Measurements from ENCODE around the gene BOLA2B.
"Not testable (repeated sequence)": the region's sequence is repeated elsewhere in the genome, so short reads cannot be mapped to it uniquely, and the experiment has no call there.

BOLA2B gene

GRCh38 chr16:30184891-30185682 lies 8.4 kb downstream of the BOLA2B start:
- DNase-seq (ENCODE audit: extremely low spot score, insufficient read length, low read depth) (no peak), FAIRE-seq (no peak)

- DNase-seq (ENCODE audit: extremely low spot score, insufficient read length, low read depth) (peak; percentile 60), FAIRE-seq (peak; percentile 96)
These were observed 9.2 kb downstream of the BOLA2B start for GRCh38 chr16:30184096-30184890.

DNA sequence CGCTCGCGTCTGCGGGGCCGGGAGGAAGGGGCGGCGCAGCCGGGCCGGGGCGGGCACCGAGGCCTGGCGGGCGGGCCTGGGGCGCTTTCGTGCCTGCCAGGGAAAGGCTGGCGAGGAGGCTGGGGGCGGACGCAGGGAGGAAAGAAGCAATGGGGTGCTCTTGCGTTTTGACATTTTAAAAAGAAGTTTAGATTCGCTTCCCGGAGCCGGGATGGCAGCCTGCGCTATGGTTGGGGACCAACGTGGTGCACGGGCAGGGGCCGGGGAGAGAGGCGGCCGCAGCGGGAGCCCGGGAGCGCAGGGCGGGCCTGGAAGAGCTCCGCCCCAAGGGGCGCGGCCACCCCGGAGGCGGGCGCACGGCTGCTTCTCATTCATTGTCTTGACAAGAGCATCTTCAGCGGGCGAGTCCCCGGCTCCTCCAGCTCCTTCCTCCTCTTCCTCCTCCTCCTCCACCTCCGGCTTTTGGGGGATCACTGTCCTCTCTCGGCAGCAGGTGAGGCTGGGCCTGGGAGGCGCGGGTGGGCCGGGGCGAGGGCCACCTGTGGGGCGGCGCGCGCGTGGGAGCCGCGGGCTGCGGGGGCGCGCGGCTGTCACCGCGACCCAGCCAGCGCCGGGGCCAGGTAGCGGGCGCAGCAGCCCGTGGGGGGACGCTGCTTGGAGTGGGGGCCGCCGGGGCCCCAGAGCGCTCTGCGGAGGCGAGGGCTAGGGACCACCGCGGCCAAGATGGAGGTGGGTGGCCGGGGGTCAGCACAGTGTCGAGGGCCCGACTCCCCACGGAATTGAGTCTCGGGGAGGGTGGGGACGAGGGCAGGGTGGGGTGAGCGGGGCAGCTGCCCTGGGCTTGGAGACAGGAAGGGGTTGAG lies 10.0 kb downstream of the BOLA2B start, which contains the start of gene CORO1A:
TSS of gene CORO1A (plus strand) at position 370 of the 863 bp plus-strand sequence. CDS start 1,608 bp downstream, outside the sequence.
- FAIRE-seq: peak; percentile 67

GRCh38 chr16:30180741-30181140 lies 12.7 kb downstream of the BOLA2B start:
- DNase-seq (ENCODE audit: extremely low spot score, insufficient read length, low read depth): no peak
- FAIRE-seq: no peak

More for the DNA sequence above, 10.0 kb downstream of the BOLA2B start, which contains the start of gene CORO1A:
- peak; percentile 63 for DNase-seq (ENCODE audit: extremely low spot score, insufficient read length, low read depth)

DNA sequence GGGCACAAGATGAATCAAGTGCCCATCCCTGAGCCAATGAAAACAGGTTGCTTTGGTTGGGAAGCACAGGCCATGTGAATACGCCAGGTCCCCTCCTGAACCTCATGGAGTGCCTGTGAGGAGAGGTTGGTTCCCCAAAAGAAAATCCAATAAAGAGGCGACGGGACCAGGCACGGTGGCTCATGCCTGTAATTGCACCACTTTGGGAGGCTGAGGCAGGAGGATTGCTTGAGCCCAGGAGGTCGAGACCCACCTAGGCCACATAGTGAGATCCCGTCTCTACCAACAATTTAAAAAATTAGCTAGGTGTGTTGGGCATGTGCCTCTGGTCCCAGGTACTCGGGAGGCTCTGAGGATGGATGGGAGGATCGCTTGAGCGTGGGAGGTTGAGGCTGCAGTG lies 13.5 kb downstream of the BOLA2B start:
- FAIRE-seq: no peak

DNA sequence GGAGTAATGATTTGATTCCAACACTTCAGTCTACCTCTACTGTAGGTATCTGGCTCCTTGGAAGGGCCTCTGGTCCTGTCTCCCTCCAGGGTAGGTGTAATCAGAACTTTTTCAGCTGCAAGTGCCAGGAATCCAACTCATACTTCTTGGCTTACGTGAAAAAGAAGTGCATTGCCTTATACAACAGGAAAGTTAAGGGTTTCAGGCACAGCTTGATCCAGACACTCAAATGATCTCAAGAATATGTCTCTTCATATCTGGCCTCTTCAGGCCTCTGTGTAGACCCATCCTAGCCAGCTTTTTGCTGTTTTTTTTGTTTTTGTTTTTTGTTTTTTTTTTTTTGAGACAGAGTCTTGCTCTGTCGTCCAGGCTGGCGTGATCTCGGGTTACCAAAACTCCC lies 14.3 kb downstream of the BOLA2B start:
- DNase-seq (ENCODE audit: extremely low spot score, insufficient read length, low read depth) (no peak), FAIRE-seq (no peak)

More for the DNA sequence above, 13.5 kb downstream of the BOLA2B start:
- no peak for DNase-seq (ENCODE audit: extremely low spot score, insufficient read length, low read depth)

- not testable (repeated sequence) for DNase-seq (ENCODE audit: extremely low spot score, insufficient read length, low read depth); FAIRE-seq
These were observed 16.6 kb downstream of the BOLA2B start for GRCh38 chr16:30176876-30177275.

GRCh38 chr16:30173054-30173453 lies 20.4 kb downstream of the BOLA2B start:
- no peak for FAIRE-seq
- DNase-seq (ENCODE audit: extremely low spot score, insufficient read length, low read depth): no peak

- not testable (repeated sequence) for FAIRE-seq; DNase-seq (ENCODE audit: extremely low spot score, insufficient read length, low read depth)
These were observed 23.3 kb downstream of the BOLA2B start for GRCh38 chr16:30170145-30170544.

- not testable (repeated sequence) for DNase-seq (ENCODE audit: extremely low spot score, insufficient read length, low read depth); FAIRE-seq
These were observed 24.1 kb downstream of the BOLA2B start for GRCh38 chr16:30169416-30169815.

GRCh38 chr16:30168746-30169145 lies 24.7 kb downstream of the BOLA2B start:
- FAIRE-seq; DNase-seq (ENCODE audit: extremely low spot score, insufficient read length, low read depth): not testable (repeated sequence)

DNA sequence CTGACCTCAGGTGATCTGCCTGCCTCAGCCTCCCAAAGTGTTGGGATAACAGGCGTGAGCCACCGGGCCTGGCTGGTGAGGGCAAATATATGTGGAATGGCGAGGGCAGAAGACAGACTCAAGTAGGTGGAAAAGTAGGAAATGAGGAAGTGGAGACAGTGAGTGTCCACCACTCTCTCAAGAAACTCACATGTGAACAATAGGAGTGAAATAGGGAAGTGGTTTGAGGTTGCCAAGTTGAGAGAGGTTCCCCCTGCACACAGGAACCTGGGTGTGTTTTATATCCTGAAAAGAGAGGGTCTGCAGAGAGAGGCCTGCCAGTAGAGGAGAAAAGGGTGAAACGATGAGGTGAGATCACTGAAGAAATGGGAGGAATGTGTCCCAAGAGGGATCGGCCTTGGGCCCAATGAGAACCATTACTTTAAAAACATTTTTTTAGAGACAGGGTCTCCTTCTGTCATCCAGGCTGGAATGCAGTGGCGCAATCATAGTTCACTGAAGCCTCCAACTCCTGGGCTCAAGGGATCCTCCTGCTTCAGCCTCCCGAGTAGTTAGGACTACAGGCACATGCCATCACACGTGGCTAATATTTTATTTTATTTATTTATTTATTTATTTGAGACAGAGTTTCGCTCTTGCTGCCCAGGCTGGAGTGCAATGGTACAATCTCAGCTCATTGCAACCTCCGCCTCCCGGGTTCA lies 27.1 kb downstream of the BOLA2B start:
- FAIRE-seq (peak; percentile 87), DNase-seq (ENCODE audit: extremely low spot score, insufficient read length, low read depth) (peak; percentile 62)

GRCh38 chr16:30163538-30163937 lies 29.9 kb downstream of the BOLA2B start:
- no peak for FAIRE-seq

DNA sequence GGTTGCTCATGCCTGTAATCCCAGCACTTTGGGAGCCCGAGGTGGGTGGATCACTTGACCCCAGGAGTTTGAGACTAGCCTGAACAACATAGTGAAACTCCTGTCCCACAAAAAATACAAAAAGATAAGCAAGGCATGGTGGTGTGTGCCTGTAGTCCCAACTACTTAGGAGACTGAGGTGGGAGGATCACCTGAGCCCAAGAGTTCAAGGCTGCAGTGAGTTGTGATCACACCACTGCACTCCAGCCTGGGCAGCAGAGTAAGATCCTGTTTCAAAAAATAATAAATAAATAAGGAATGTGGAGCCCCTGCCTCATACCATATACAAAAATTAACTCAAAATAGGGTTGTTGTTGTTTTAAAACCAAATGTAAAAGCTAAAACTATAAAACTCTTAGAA lies 36.3 kb downstream of the BOLA2B start:
- DNase-seq (ENCODE audit: extremely low spot score, insufficient read length, low read depth) (no peak), FAIRE-seq (no peak)

More at GRCh38 chr16:30163538-30163937, 29.9 kb downstream of the BOLA2B start:
- DNase-seq (ENCODE audit: extremely low spot score, insufficient read length, low read depth): no peak

GRCh38 chr16:30155188-30155587 lies 38.3 kb downstream of the BOLA2B start:
- DNase-seq (ENCODE audit: extremely low spot score, insufficient read length, low read depth) (no peak), FAIRE-seq (no peak)

DNA sequence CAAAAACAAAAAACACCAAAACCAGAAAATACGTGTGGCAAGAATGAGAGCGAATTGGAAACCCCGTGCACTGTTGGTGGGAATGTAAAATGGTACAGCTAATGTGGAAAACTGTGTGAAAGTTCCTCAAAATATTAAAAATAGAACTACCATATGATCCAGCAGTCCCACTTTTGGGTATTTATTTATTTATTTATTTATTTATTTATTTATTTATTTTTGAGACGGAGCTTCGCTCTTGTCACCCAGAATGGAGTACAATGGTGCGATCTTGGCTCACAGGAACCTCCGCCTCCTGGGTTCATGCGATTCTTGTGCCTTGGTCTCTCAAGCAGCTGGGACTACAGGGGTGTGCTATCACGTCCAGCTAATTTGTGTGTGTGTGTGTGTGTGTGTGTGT lies 40.9 kb downstream of the BOLA2B start:
- FAIRE-seq: no peak
- no peak for DNase-seq (ENCODE audit: extremely low spot score, insufficient read length, low read depth)

DNA sequence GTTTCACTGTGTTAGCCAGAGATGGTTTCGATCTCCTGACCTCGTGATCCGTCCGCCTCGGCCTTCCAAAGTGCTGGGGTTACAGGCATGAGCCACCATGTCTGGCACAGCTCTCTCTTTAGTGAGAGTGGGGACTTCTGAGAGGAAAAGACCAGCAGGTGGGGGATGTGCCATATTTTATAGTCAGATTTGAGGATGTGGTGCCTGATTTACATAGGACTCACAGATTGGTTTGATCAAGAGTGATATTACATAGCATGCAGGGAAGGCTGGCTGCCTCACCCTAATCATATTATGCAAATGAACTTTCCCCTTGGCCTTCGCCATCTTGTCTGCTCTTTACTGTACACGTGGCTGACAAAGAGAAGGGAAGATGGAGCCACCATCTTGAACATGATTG lies 42.4 kb downstream of the BOLA2B start:
- DNase-seq (ENCODE audit: extremely low spot score, insufficient read length, low read depth) (no peak), FAIRE-seq (no peak)

- DNase-seq (ENCODE audit: extremely low spot score, insufficient read length, low read depth) (no peak), FAIRE-seq (no peak)
These were observed 44.1 kb downstream of the BOLA2B start for GRCh38 chr16:30149250-30149930.
